DND-41 (cell line): Measurements from ENCODE around the gene S100A16.

Experiments
- ATAC-seq: fragments of 200-7000 bp; cut with Tn5 transposase; 3 replicates; pipeline ENCODE4 v1.9.1; 2021; ENCODE audit warnings: low read depth; ENCODE audit not compliant: insufficient read depth
- DNase-seq: peaks from one replicate; pipeline ENCODE4 v3.0.0-alpha.2; 2020
- H2AFZ ChIP-seq: 2 replicates; pipeline ENCODE4 v1.6.0; 2012; ENCODE audit warnings: low read depth, low read length
- H3K27ac ChIP-seq: 2 replicates; pipeline ENCODE4 v1.5.1; 2012; ENCODE audit warnings: low read length, inconsistent platforms
- H3K27me3 ChIP-seq: fragments of 200-600 bp; sonication (generic); 2 replicates; pipeline ENCODE4 v1.6.0; 2012; ENCODE audit warnings: low read length, mild to moderate bottlenecking, inconsistent platforms; ENCODE audit not compliant: insufficient read depth, poor library complexity
- H3K36me3 ChIP-seq: 2 replicates; pipeline ENCODE4 v1.5.1; 2012; ENCODE audit warnings: low read length, inconsistent platforms; ENCODE audit not compliant: insufficient read depth
- H3K4me1 ChIP-seq: 2 replicates; pipeline ENCODE4 v1.5.1; 2012; ENCODE audit warnings: mild to moderate bottlenecking, low read length; ENCODE audit not compliant: insufficient read depth
- H3K4me2 ChIP-seq: 2 replicates; pipeline ENCODE4 v1.6.0; 2012; ENCODE audit warnings: mild to moderate bottlenecking, moderate library complexity, low read length, inconsistent platforms; ENCODE audit not compliant: insufficient read depth
- H3K4me3 ChIP-seq, 2 experiments: fragments of 200-600 bp in 1 of 2; shearing (Covaris generic) in 1 of 2; 2 replicates each; pipeline ENCODE4 v1.5.1; 2012 to 2016; ENCODE audit warnings: inconsistent platforms in 2 of 2, low read length in 2 of 2, mild to moderate bottlenecking in 2 of 2, low read depth in 1 of 2, moderate library complexity in 1 of 2
- H3K79me2 ChIP-seq: 2 replicates; pipeline ENCODE4 v1.6.0; 2012; ENCODE audit warnings: low read length, inconsistent platforms; ENCODE audit not compliant: insufficient read depth
- H3K9ac ChIP-seq: 2 replicates; pipeline ENCODE4 v1.6.0; 2012; ENCODE audit warnings: low read depth, mild to moderate bottlenecking, inconsistent platforms, low read length, moderate library complexity
- H3K9me3 ChIP-seq: 2 replicates; pipeline ENCODE4 v1.5.1; 2012; ENCODE audit warnings: low read length, moderate library complexity, mild to moderate bottlenecking, inconsistent platforms; ENCODE audit not compliant: insufficient read depth, severe bottlenecking
- H4K20me1 ChIP-seq: 2 replicates; pipeline ENCODE4 v1.6.0; 2012; ENCODE audit warnings: low read length; ENCODE audit not compliant: insufficient read depth
- EZH2 ChIP-seq: IDR thresholded peaks from 3 replicates; pipeline ENCODE4 v1.6.1; 2012; ENCODE audit warnings: borderline replicate concordance, low read depth, mild to moderate bottlenecking, moderate library complexity, low read length, inconsistent platforms; ENCODE audit not compliant: severe bottlenecking
- TF ChIP-seq, protein P1 (sequence below): IDR thresholded peaks from 2 replicates; pipeline ENCODE4 v1.5.1; 2012; ENCODE audit warnings: borderline replicate concordance, low read length, moderate library complexity, mild to moderate bottlenecking; ENCODE audit not compliant: poor library complexity, severe bottlenecking; ENCODE audit errors: extremely low read depth

S100A16 gene

GRCh38 chr1:153649863-153650235 is 36.9 kb upstream of the S100A16 start:
- peaks cover 9% of the 10 kb centered on the region; the same call in 1 of the 2 replicates for H4K20me1 ChIP-seq
- TF ChIP-seq, protein P1, sequence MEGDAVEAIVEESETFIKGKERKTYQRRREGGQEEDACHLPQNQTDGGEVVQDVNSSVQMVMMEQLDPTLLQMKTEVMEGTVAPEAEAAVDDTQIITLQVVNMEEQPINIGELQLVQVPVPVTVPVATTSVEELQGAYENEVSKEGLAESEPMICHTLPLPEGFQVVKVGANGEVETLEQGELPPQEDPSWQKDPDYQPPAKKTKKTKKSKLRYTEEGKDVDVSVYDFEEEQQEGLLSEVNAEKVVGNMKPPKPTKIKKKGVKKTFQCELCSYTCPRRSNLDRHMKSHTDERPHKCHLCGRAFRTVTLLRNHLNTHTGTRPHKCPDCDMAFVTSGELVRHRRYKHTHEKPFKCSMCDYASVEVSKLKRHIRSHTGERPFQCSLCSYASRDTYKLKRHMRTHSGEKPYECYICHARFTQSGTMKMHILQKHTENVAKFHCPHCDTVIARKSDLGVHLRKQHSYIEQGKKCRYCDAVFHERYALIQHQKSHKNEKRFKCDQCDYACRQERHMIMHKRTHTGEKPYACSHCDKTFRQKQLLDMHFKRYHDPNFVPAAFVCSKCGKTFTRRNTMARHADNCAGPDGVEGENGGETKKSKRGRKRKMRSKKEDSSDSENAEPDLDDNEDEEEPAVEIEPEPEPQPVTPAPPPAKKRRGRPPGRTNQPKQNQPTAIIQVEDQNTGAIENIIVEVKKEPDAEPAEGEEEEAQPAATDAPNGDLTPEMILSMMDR: no peak
- TF ChIP-seq EZH2: no peak
- H3K4me1 ChIP-seq: no peaks in the 10 kb centered on the region
- peaks cover 27% of the 10 kb centered on the region for H3K36me3 ChIP-seq
- DNase-seq (no peak), ATAC-seq (0 out of 3 replicates have a peak, but pooled peaks have one; percentile 18)
- no peaks in the 10 kb centered on the region for H3K79me2 ChIP-seq
- no peaks in the 10 kb centered on the region for H3K27me3 ChIP-seq
- H3K4me3 ChIP-seq: no peak overlapping the region
- no peak overlapping the region for H2AFZ ChIP-seq
- no peak overlapping the region for H3K27ac ChIP-seq
- H3K9me3 ChIP-seq: no peaks in the 10 kb centered on the region
- no peak overlapping the region for H3K9ac ChIP-seq
- no peak overlapping the region for H3K4me2 ChIP-seq

- H3K4me1 ChIP-seq: no peaks in the 10 kb centered on the region
- H2AFZ ChIP-seq: no peak overlapping the region
- DNase-seq (no peak), ATAC-seq (peak; percentile 44)
- TF ChIP-seq, protein P1: no peak
- TF ChIP-seq EZH2: no peak
- no peak overlapping the region for H3K9ac ChIP-seq
- H3K79me2 ChIP-seq: no peaks in the 10 kb centered on the region
- no peaks in the 10 kb centered on the region for H3K27me3 ChIP-seq
- H3K36me3 ChIP-seq: peaks cover 32% of the 10 kb centered on the region
- peaks cover 11% of the 10 kb centered on the region; the same call in 1 of the 2 replicates for H4K20me1 ChIP-seq
- H3K9me3 ChIP-seq: no peaks in the 10 kb centered on the region
- H3K4me2 ChIP-seq: no peak overlapping the region
- no peak overlapping the region for H3K27ac ChIP-seq
- no peak overlapping the region for H3K4me3 ChIP-seq
Measured at GRCh38 chr1:153649137-153649862, 36.4 kb upstream of the S100A16 start.

- H3K36me3 ChIP-seq: peaks cover 44% of the 10 kb centered on the region
- no peak overlapping the region for H2AFZ ChIP-seq
- TF ChIP-seq EZH2: no peak
- TF ChIP-seq, protein P1: no peak
- no peak overlapping the region for H3K27ac ChIP-seq
- H4K20me1 ChIP-seq: peaks cover 11% of the 10 kb centered on the region; the same call in 1 of the 2 replicates
- peaks cover 7% of the 10 kb centered on the region; the same call in 1 of the 2 replicates for H3K79me2 ChIP-seq
- peak; percentile 40 for ATAC-seq
- no peaks in the 10 kb centered on the region for H3K9me3 ChIP-seq
- H3K27me3 ChIP-seq: no peaks in the 10 kb centered on the region
- no peak overlapping the region for H3K4me2 ChIP-seq
- no peaks in the 10 kb centered on the region for H3K4me1 ChIP-seq
- no peak overlapping the region for H3K4me3 ChIP-seq
- H3K9ac ChIP-seq: no peak overlapping the region
- no peak for DNase-seq
Measured at GRCh38 chr1:153648000-153648643, 35.2 kb upstream of the S100A16 start.
